Liver (tissue), 3 donors: Measurements from ENCODE around the gene ZSWIM4.

ENCODE experiments used
- JUND ChIP-seq, 2 donors: IDR thresholded peaks; 2 replicates each; pipeline ENCODE4 v1.6.1; 2016; ENCODE audit warnings: antibody characterized with exemption in 2 of 2
- RAD21 ChIP-seq, 2 donors: IDR thresholded peaks; 2 replicates each; pipeline ENCODE4 v1.6.1; 2016; ENCODE audit warnings: antibody characterized with exemption in 2 of 2, mild to moderate bottlenecking in 2 of 2
- SP1 ChIP-seq: IDR thresholded peaks from 2 replicates; pipeline ENCODE4 v1.6.1; 2018; ENCODE audit warnings: antibody characterized with exemption, mild to moderate bottlenecking
- TAF1 ChIP-seq: conservative IDR thresholded peaks from 2 replicates; pipeline ENCODE4 v1.6.1; 2016; ENCODE audit warnings: antibody characterized with exemption, mild to moderate bottlenecking
- YY1 ChIP-seq: IDR thresholded peaks from 2 replicates; pipeline ENCODE4 v1.6.1; 2016; ENCODE audit warnings: antibody characterized with exemption, mild to moderate bottlenecking
- TF ChIP-seq, protein P1 (sequence below): fragments of 150-350 bp; IDR thresholded peaks from 2 replicates; pipeline ENCODE4 v1.5.1; 2017; ENCODE audit warnings: improper control_type of control experiment, low read depth, low read length; ENCODE audit not compliant: missing input control
- donor health status: healthy.
- donor health status: healthy.

DNA sequence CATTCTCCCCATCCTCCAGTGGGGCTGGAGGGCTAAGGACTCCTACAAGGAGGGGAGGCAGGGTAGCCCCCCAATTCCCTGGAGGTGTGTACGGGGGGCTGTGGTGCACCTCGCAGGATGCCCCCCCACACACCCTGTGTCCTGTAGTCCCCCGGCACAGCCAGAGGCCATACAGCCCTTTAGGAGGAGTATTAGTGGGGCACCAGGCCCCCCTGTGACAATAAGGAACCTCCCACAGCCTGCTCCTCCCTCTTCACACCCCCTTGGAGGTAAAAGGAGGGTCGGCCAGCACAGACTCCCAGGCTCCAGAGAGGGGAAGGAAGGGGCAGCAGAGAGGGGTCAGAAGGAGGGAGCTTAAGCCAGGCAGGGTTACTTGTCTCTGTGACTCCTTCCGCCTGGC, 81.6 kb downstream of the ZSWIM4 start, which contains the start of gene NANOS3:
- TF ChIP-seq, protein P1, sequence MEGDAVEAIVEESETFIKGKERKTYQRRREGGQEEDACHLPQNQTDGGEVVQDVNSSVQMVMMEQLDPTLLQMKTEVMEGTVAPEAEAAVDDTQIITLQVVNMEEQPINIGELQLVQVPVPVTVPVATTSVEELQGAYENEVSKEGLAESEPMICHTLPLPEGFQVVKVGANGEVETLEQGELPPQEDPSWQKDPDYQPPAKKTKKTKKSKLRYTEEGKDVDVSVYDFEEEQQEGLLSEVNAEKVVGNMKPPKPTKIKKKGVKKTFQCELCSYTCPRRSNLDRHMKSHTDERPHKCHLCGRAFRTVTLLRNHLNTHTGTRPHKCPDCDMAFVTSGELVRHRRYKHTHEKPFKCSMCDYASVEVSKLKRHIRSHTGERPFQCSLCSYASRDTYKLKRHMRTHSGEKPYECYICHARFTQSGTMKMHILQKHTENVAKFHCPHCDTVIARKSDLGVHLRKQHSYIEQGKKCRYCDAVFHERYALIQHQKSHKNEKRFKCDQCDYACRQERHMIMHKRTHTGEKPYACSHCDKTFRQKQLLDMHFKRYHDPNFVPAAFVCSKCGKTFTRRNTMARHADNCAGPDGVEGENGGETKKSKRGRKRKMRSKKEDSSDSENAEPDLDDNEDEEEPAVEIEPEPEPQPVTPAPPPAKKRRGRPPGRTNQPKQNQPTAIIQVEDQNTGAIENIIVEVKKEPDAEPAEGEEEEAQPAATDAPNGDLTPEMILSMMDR: no peak
- TF ChIP-seq RAD21 (IDR thresholded peaks at IDR 0.05) (no peak), SP1 (no peak), YY1 (no peak), TAF1 (no peak), JUND (IDR thresholded peaks at IDR 0.05) (no peak)
